HG03135 (cell line): Measurements from ENCODE around the gene DMRT2.

Source experiments
- ATAC-seq: cut with Tn5 transposase; IDR thresholded peaks from one replicate; pipeline ENCODE4 v1.9.1; 2021; ENCODE audit warnings: mild to moderate bottlenecking, moderate library complexity; ENCODE audit not compliant: unreplicated experiment

DMRT2 gene

GRCh38 chr9:1050125-1050895 lies at the start of gene DMRT2:
DMRT2 (plus strand) TSS chr9:1050357; CDS start chr9:1051614, 1,257 bp downstream.
- ATAC-seq, result no peak

GRCh38 chr9:1001838-1002237 lies 48.3 kb upstream of the DMRT2 start:
- ATAC-seq, result no peak

- ATAC-seq, result no peak
These were observed 47.5 kb upstream of the DMRT2 start for GRCh38 chr9:1002678-1003077.

- ATAC-seq, result peak; percentile 48
These were observed 45.0 kb upstream of the DMRT2 start for GRCh38 chr9:1005043-1005667.

- no peak for ATAC-seq
These were observed 42.8 kb upstream of the DMRT2 start for GRCh38 chr9:1007312-1007711.

- no peak for ATAC-seq
These were observed 41.9 kb upstream of the DMRT2 start for GRCh38 chr9:1008216-1008615.

- peak; percentile 92 for ATAC-seq
These were observed 41.0 kb upstream of the DMRT2 start for GRCh38 chr9:1009101-1009707.

- no peak for ATAC-seq
These were observed 37.1 kb upstream of the DMRT2 start for GRCh38 chr9:1013021-1013420.

- ATAC-seq, result no peak
These were observed 35.9 kb upstream of the DMRT2 start for GRCh38 chr9:1014225-1014624.

GRCh38 chr9:1014640-1015039 lies 35.5 kb upstream of the DMRT2 start:
- ATAC-seq, result no peak

- no peak for ATAC-seq
These were observed 32.0 kb upstream of the DMRT2 start for GRCh38 chr9:1018121-1018520.

GRCh38 chr9:1024112-1024511 lies 26.0 kb upstream of the DMRT2 start:
- ATAC-seq, result no peak

- ATAC-seq, result no peak
These were observed 25.0 kb upstream of the DMRT2 start for GRCh38 chr9:1025131-1025530.

GRCh38 chr9:1026219-1026618 lies 23.9 kb upstream of the DMRT2 start:
- ATAC-seq, result no peak

- no peak for ATAC-seq
These were observed 21.5 kb upstream of the DMRT2 start for GRCh38 chr9:1028501-1029190.

GRCh38 chr9:1031951-1032601 lies 18.1 kb upstream of the DMRT2 start:
- no peak for ATAC-seq

GRCh38 chr9:1034271-1034670 lies 15.9 kb upstream of the DMRT2 start:
- no peak for ATAC-seq

GRCh38 chr9:1039589-1039988 lies 10.6 kb upstream of the DMRT2 start:
- ATAC-seq, result no peak

- ATAC-seq, result no peak
These were observed 7.7 kb upstream of the DMRT2 start for GRCh38 chr9:1042466-1042865.

- no peak for ATAC-seq
These were observed 5.5 kb upstream of the DMRT2 start for GRCh38 chr9:1044643-1045042.
